Measurements from ENCODE around the gene JAM2. TPM values are rescaled to one million over a fixed set of nuclear protein-coding genes. Genes with fewer than 3 reads are reported as not detected.

JAM2 gene
- polyA plus RNA-seq, 3 donors, result 0.01 TPM; not detected in 2

DNA sequence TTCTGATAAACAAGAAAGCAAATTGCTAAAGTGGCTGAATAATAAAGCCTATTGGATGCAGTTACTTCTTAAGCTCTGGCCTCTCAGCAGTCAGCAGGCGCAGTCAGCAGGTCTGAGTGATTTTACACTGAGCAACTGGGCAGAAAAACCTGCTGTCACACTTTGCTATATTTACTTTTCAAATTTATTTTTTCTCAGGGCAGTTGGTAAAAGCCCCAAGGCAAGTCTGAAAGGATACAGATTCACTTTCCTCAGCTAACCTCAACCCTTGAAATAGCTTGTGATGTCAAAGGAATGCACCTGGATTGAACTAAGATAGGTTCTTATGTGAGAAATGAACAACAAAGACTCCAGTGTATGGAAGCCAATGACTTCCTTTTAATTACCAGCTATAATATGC is 61.7 kb downstream of the JAM2 start:
- H3K27me3 Mint-ChIP-seq (ENCODE audit: low read depth in 3 of 3), result no peaks in the 10 kb centered on the region
- no peaks in the 10 kb centered on the region for H4K20me1 ChIP-seq (ENCODE audit: insufficient read depth, low read length)
- no peaks in the 10 kb centered on the region for H3K27me3 ChIP-seq (ENCODE audit: control insufficient read depth in 2 of 2, insufficient read depth in 2 of 2, low read length in 2 of 2)
- intact Hi-C loops (cut with micrococcal nuclease), result no loop called here
- no peaks in the 10 kb centered on the region for H3K4me1 ChIP-seq (ENCODE audit: control insufficient read depth in 1 of 2, insufficient read depth in 2 of 2, low read length in 2 of 2)
- peaks cover 0 to 3% of the 10 kb centered on the region in 2 donors for H3K9me3 ChIP-seq (replicated peaks in 1 of 2; ENCODE audit: control insufficient read depth in 1 of 2, insufficient read depth in 1 of 2, low read length in 2 of 2)
- no peak overlapping the region for H3K27ac ChIP-seq (ENCODE audit: low read depth in 1 of 2, low read length in 2 of 2)
- peaks cover 3% of the 10 kb centered on the region for H3K4me1 Mint-ChIP-seq
- no peaks in the 10 kb centered on the region for H3K79me2 ChIP-seq (ENCODE audit: insufficient read depth, low read length)
- no peak overlapping the region for H2AFZ ChIP-seq (ENCODE audit: insufficient read depth, low read depth, low read length, poor library complexity, severe bottlenecking)
- no peak overlapping the region for H3K27ac Mint-ChIP-seq
- no peaks in the 10 kb centered on the region for H3K36me3 ChIP-seq (replicated peaks in 1 of 2; ENCODE audit: control insufficient read depth in 1 of 2, insufficient read depth in 2 of 2, low read length in 2 of 2)
- DNase-seq, result no peak
- no peak overlapping the region for H3K4me2 ChIP-seq (replicated peaks; ENCODE audit: extremely low read depth, low read length, poor library complexity, severe bottlenecking)
- TF ChIP-seq, protein P1, sequence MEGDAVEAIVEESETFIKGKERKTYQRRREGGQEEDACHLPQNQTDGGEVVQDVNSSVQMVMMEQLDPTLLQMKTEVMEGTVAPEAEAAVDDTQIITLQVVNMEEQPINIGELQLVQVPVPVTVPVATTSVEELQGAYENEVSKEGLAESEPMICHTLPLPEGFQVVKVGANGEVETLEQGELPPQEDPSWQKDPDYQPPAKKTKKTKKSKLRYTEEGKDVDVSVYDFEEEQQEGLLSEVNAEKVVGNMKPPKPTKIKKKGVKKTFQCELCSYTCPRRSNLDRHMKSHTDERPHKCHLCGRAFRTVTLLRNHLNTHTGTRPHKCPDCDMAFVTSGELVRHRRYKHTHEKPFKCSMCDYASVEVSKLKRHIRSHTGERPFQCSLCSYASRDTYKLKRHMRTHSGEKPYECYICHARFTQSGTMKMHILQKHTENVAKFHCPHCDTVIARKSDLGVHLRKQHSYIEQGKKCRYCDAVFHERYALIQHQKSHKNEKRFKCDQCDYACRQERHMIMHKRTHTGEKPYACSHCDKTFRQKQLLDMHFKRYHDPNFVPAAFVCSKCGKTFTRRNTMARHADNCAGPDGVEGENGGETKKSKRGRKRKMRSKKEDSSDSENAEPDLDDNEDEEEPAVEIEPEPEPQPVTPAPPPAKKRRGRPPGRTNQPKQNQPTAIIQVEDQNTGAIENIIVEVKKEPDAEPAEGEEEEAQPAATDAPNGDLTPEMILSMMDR (IDR thresholded peaks at IDR 0.05), result no peak
- H3K36me3 Mint-ChIP-seq, result no peaks in the 10 kb centered on the region
- no peak overlapping the region for H3K4me3 ChIP-seq (replicated peaks in 1 of 3; ENCODE audit: low read depth in 2 of 3, low read length in 3 of 3)
- H3K9ac ChIP-seq (ENCODE audit: insufficient read depth, low read length, poor library complexity, severe bottlenecking), result no peak overlapping the region
- peaks cover 0 to 11% (median 7%) of the 10 kb centered on the region in 7 donors for H3K9me3 Mint-ChIP-seq
- WGBS (ENCODE audit: insufficient coverage), result 100% methylated on average over 1 of the region's 1 CpG
- H3K4me3 Mint-ChIP-seq, result no peak overlapping the region

DNA sequence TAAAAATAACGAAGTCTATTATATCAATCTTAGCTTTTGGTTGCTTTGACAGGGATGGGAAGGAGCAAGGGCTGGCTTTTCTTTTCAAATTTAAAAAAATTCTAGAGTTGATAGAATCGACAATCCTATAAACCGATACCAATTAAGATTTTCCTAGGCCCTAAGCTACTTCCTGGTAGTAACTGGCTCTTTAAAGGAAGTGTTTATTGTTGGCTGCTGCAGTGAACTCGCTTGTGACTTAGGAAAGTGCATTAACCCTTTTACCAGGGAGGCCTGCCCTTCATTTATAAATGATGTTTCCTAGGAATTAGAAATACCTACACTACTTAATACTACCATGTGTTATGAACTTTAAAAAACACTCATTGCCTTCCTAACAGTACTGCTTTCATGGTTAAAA is 62.5 kb downstream of the JAM2 start:
- H3K27ac Mint-ChIP-seq, result no peak overlapping the region
- WGBS (ENCODE audit: insufficient coverage), result no CpG with 5 or more reads among the region's 4 CpGs
- H3K4me1 Mint-ChIP-seq, result peaks cover 3% of the 10 kb centered on the region
- H3K9ac ChIP-seq (ENCODE audit: insufficient read depth, low read length, poor library complexity, severe bottlenecking), result no peak overlapping the region
- H3K9me3 Mint-ChIP-seq, result peaks cover 0 to 4% (median 3%) of the 10 kb centered on the region in 7 donors
- H3K27me3 Mint-ChIP-seq (ENCODE audit: low read depth in 3 of 3), result no peaks in the 10 kb centered on the region
- no peaks in the 10 kb centered on the region for H3K27me3 ChIP-seq (ENCODE audit: control insufficient read depth in 2 of 2, insufficient read depth in 2 of 2, low read length in 2 of 2)
- no peaks in the 10 kb centered on the region for H3K79me2 ChIP-seq (ENCODE audit: insufficient read depth, low read length)
- H3K4me3 Mint-ChIP-seq, result no peak overlapping the region
- H2AFZ ChIP-seq (ENCODE audit: insufficient read depth, low read depth, low read length, poor library complexity, severe bottlenecking), result no peak overlapping the region
- no peak overlapping the region for H3K4me3 ChIP-seq (replicated peaks in 1 of 3; ENCODE audit: low read depth in 2 of 3, low read length in 3 of 3)
- H3K36me3 Mint-ChIP-seq, result no peaks in the 10 kb centered on the region
- TF ChIP-seq, protein P1 (IDR thresholded peaks at IDR 0.05), result no peak
- H3K36me3 ChIP-seq (replicated peaks in 1 of 2; ENCODE audit: control insufficient read depth in 1 of 2, insufficient read depth in 2 of 2, low read length in 2 of 2), result no peaks in the 10 kb centered on the region
- intact Hi-C loops (cut with micrococcal nuclease), result no loop called here
- peaks cover 0 to 3% of the 10 kb centered on the region in 2 donors for H3K9me3 ChIP-seq (replicated peaks in 1 of 2; ENCODE audit: control insufficient read depth in 1 of 2, insufficient read depth in 1 of 2, low read length in 2 of 2)
- H3K4me1 ChIP-seq (ENCODE audit: control insufficient read depth in 1 of 2, insufficient read depth in 2 of 2, low read length in 2 of 2), result no peaks in the 10 kb centered on the region
- no peak for DNase-seq
- no peaks in the 10 kb centered on the region for H4K20me1 ChIP-seq (ENCODE audit: insufficient read depth, low read length)
- no peak overlapping the region for H3K4me2 ChIP-seq (replicated peaks; ENCODE audit: extremely low read depth, low read length, poor library complexity, severe bottlenecking)
- no peak overlapping the region for H3K27ac ChIP-seq (ENCODE audit: low read depth in 1 of 2, low read length in 2 of 2)
